HEK293 (cell line): Measurements from ENCODE around the gene ABHD11.

Experiments
- AEBP2 ChIP-seq: fragments of 450-650 bp; formaldehyde crosslinking; IDR thresholded peaks from 2 replicates; pipeline ENCODE4 v1.5.1; 2016; ENCODE audit warnings: missing biosample characterization, missing genetic modification characterization, borderline replicate concordance
- GFI1B ChIP-seq: fragments of 450-650 bp; formaldehyde crosslinking; IDR thresholded peaks from 2 replicates; pipeline ENCODE4 v1.5.1; 2016; ENCODE audit warnings: missing biosample characterization, missing genetic modification characterization
- GLIS1 ChIP-seq: fragments of 450-650 bp; formaldehyde crosslinking; IDR thresholded peaks from 2 replicates; pipeline ENCODE4 v1.5.1; 2016; ENCODE audit warnings: missing biosample characterization, missing genetic modification characterization
- GLIS2 ChIP-seq: fragments of 450-650 bp; formaldehyde crosslinking; IDR thresholded peaks from 2 replicates; pipeline ENCODE4 v1.5.1; 2016; ENCODE audit warnings: missing biosample characterization, missing genetic modification characterization
- KLF17 ChIP-seq: fragments of 450-650 bp; formaldehyde crosslinking; IDR thresholded peaks from 2 replicates; pipeline ENCODE4 v1.5.1; 2016; ENCODE audit warnings: missing biosample characterization, missing genetic modification characterization
- SALL2 ChIP-seq: fragments of 450-650 bp; formaldehyde crosslinking; IDR thresholded peaks from 2 replicates; pipeline ENCODE4 v1.5.0; 2017; ENCODE audit warnings: missing biosample characterization, mild to moderate bottlenecking, missing genetic modification characterization, borderline replicate concordance
- TRIM28 ChIP-seq: IDR thresholded peaks from 2 replicates; pipeline ENCODE4 v1.6.1; 2011; ENCODE audit warnings: low read length, control low read depth, borderline replicate concordance
- WT1 ChIP-seq: fragments of 450-650 bp; formaldehyde crosslinking; IDR thresholded peaks from 2 replicates; pipeline ENCODE4 v1.5.1; 2016; ENCODE audit warnings: missing biosample characterization, missing genetic modification characterization
- ZBTB17 ChIP-seq: fragments of 450-650 bp; formaldehyde crosslinking; IDR thresholded peaks from 2 replicates; pipeline ENCODE4 v1.5.1; 2016; ENCODE audit warnings: missing biosample characterization, missing genetic modification characterization
- ZEB2 ChIP-seq: fragments of 450-650 bp; formaldehyde crosslinking; IDR thresholded peaks from 2 replicates; pipeline ENCODE4 v1.5.1; 2016; ENCODE audit warnings: missing biosample characterization, missing genetic modification characterization
- ZNF214 ChIP-seq: fragments of 450-650 bp; formaldehyde crosslinking; IDR thresholded peaks from 2 replicates; pipeline ENCODE4 v1.5.1; 2017; ENCODE audit warnings: missing biosample characterization, mild to moderate bottlenecking, missing genetic modification characterization, borderline replicate concordance
- ZNF223 ChIP-seq: fragments of 450-650 bp; formaldehyde crosslinking; IDR thresholded peaks from 2 replicates; pipeline ENCODE4 v1.5.1; 2016; ENCODE audit warnings: missing biosample characterization, missing genetic modification characterization
- ZNF274 ChIP-seq, 2 experiments: fragments of 200-500 bp in 1 of 2; fragments of 450-650 bp in 1 of 2; sonication (Bioruptor generic) in 1 of 2; formaldehyde crosslinking in 1 of 2; IDR thresholded peaks; 2 replicates each; pipeline versions ENCODE4 v1.5.1 to v1.6.1; 2014 to 2016; ENCODE audit warnings: borderline replicate concordance in 1 of 2, inconsistent platforms in 1 of 2, low read length in 1 of 2, missing biosample characterization in 1 of 2, missing genetic modification characterization in 1 of 2
- ZNF311 ChIP-seq: fragments of 450-650 bp; formaldehyde crosslinking; IDR thresholded peaks from 2 replicates; pipeline ENCODE4 v1.5.1; 2017; ENCODE audit warnings: missing biosample characterization, missing genetic modification characterization, borderline replicate concordance
- ZNF350 ChIP-seq: fragments of 450-650 bp; formaldehyde crosslinking; IDR thresholded peaks from 2 replicates; pipeline ENCODE4 v1.5.0; 2017; ENCODE audit warnings: missing biosample characterization, mild to moderate bottlenecking, missing genetic modification characterization
- ZNF394 ChIP-seq: fragments of 450-650 bp; formaldehyde crosslinking; IDR thresholded peaks from 2 replicates; pipeline ENCODE4 v1.5.1; 2016; ENCODE audit warnings: missing biosample characterization, missing genetic modification characterization, mild to moderate bottlenecking, moderate library complexity, borderline replicate concordance
- ZNF398 ChIP-seq: fragments of 450-650 bp; formaldehyde crosslinking; IDR thresholded peaks from 2 replicates; pipeline ENCODE4 v1.5.1; 2017; ENCODE audit warnings: missing biosample characterization, missing genetic modification characterization
- ZNF501 ChIP-seq: fragments of 450-650 bp; formaldehyde crosslinking; IDR thresholded peaks from 2 replicates; pipeline ENCODE4 v1.5.1; 2016; ENCODE audit warnings: missing biosample characterization, missing genetic modification characterization
- ZNF514 ChIP-seq: fragments of 450-650 bp; formaldehyde crosslinking; IDR thresholded peaks from 2 replicates; pipeline ENCODE4 v1.5.1; 2016; ENCODE audit warnings: missing biosample characterization, missing genetic modification characterization
- ZNF571 ChIP-seq: fragments of 450-650 bp; formaldehyde crosslinking; IDR thresholded peaks from 2 replicates; pipeline ENCODE4 v1.5.0; 2017; ENCODE audit warnings: missing biosample characterization, missing genetic modification characterization
- ZNF624 ChIP-seq: fragments of 450-650 bp; formaldehyde crosslinking; IDR thresholded peaks from 2 replicates; pipeline ENCODE4 v1.5.1; 2017; ENCODE audit warnings: missing biosample characterization, missing genetic modification characterization
- ZNF645 ChIP-seq: fragments of 450-650 bp; formaldehyde crosslinking; IDR thresholded peaks from 2 replicates; pipeline ENCODE4; 2016; ENCODE audit warnings: missing biosample characterization, missing genetic modification characterization
- ZNF660 ChIP-seq: fragments of 450-650 bp; IDR thresholded peaks from 2 replicates; pipeline ENCODE4 v1.5.1; 2018; ENCODE audit warnings: missing biosample characterization, mild to moderate bottlenecking, missing genetic modification characterization
- ZNF701 ChIP-seq: fragments of 450-650 bp; formaldehyde crosslinking; IDR thresholded peaks from 2 replicates; pipeline ENCODE4 v1.5.1; 2016; ENCODE audit warnings: missing biosample characterization, missing genetic modification characterization
- ZNF707 ChIP-seq: fragments of 450-650 bp; formaldehyde crosslinking; IDR thresholded peaks from 2 replicates; pipeline ENCODE4 v1.5.1; 2016; ENCODE audit warnings: missing biosample characterization, missing genetic modification characterization
- ZNF76 ChIP-seq: fragments of 450-650 bp; formaldehyde crosslinking; IDR thresholded peaks from 2 replicates; pipeline ENCODE4; 2016; ENCODE audit warnings: low read depth, missing biosample characterization, missing genetic modification characterization, borderline replicate concordance
- ZNF777 ChIP-seq: fragments of 450-650 bp; formaldehyde crosslinking; IDR thresholded peaks from 2 replicates; pipeline ENCODE4 v1.5.1; 2017; ENCODE audit warnings: missing biosample characterization, missing genetic modification characterization, borderline replicate concordance
- ZNF785 ChIP-seq: fragments of 450-650 bp; formaldehyde crosslinking; IDR thresholded peaks from 2 replicates; pipeline ENCODE4 v1.5.1; 2016; ENCODE audit warnings: missing biosample characterization, missing genetic modification characterization
- ZSCAN4 ChIP-seq: fragments of 450-650 bp; formaldehyde crosslinking; IDR thresholded peaks from 2 replicates; pipeline ENCODE4 v1.5.1; 2017; ENCODE audit warnings: missing biosample characterization, missing genetic modification characterization
- ZSCAN5A ChIP-seq: fragments of 450-650 bp; formaldehyde crosslinking; IDR thresholded peaks from 2 replicates; pipeline ENCODE4 v1.5.1; 2016; ENCODE audit warnings: missing biosample characterization, missing genetic modification characterization
- ZXDB ChIP-seq: fragments of 450-650 bp; formaldehyde crosslinking; IDR thresholded peaks from 2 replicates; pipeline ENCODE4 v1.5.1; 2016; ENCODE audit warnings: missing biosample characterization, missing genetic modification characterization

ABHD11 gene

GRCh38 chr7:73738612-73739386 lies at the start of gene ABHD11 (continued):
- TF ChIP-seq SALL2 = no peak
- peak; percentile 92 for TF ChIP-seq ZBTB17
- peak; percentile 82; the same call in 1 of the 2 replicates for TF ChIP-seq ZSCAN5A (tag by site-specific recombination)
- peak; percentile 11; the same call in 1 of the 2 replicates for TF ChIP-seq ZXDB (tag by site-specific recombination)
- TF ChIP-seq KLF17 (tag by site-specific recombination) = peak; percentile 23
- no peak for TF ChIP-seq GFI1B
- no peak for TF ChIP-seq ZNF394 (tag by site-specific recombination)
- no peak; the same call in 1 of the 2 replicates for TF ChIP-seq ZNF777 (tag by site-specific recombination)
- TF ChIP-seq ZNF223 = peak; percentile 64; the same call in 1 of the 2 replicates
- peak; percentile 46 for TF ChIP-seq GLIS1
- 0 out of 2 replicates have a peak, but pooled peaks have one; percentile 53 for TF ChIP-seq ZNF645
- no peak for TF ChIP-seq ZSCAN4
- no peak for TF ChIP-seq ZNF707
- peak; percentile 99 for TF ChIP-seq ZEB2 (tag by site-specific recombination)
- TF ChIP-seq ZNF76 (tag by site-specific recombination) = peak; percentile 72; the same call in 1 of the 2 replicates
- TF ChIP-seq ZNF624 = no peak
- TF ChIP-seq ZNF501 (tag by site-specific recombination) = peak; percentile 57; the same call in 1 of the 2 replicates
- TF ChIP-seq ZNF350 (tag by site-specific recombination) = no peak
- no peak for TF ChIP-seq ZNF785 (tag by site-specific recombination)
- no peak for TF ChIP-seq TRIM28
- peak; percentile 84 for TF ChIP-seq GLIS2 (tag by site-specific recombination)
- TF ChIP-seq ZNF214 (tag by site-specific recombination) = no peak
- no peak for TF ChIP-seq ZNF274 (IDR thresholded peaks at IDR 0.05; ENCODE audit: low read length)
- no peak for TF ChIP-seq ZNF274 (tag by site-specific recombination; IDR thresholded peaks at IDR 0.05; ENCODE audit: borderline replicate concordance)
- TF ChIP-seq ZNF514 (tag by site-specific recombination) = no peak
- TF ChIP-seq ZNF311 (tag by site-specific recombination) = no peak
- TF ChIP-seq ZNF701 = no peak
- peak; percentile 11 for TF ChIP-seq WT1 (tag by site-specific recombination)
- no peak for TF ChIP-seq ZNF571 (tag by site-specific recombination)
- 0 out of 2 replicates have a peak, but pooled peaks have one; percentile 24 for TF ChIP-seq AEBP2 (tag by site-specific recombination)
- TF ChIP-seq ZNF398 (tag by site-specific recombination) = peak; percentile 65
- no peak for TF ChIP-seq ZNF660
